Thoracic aorta (tissue), 2 donors: ENCODE data around the gene PARPBP. TPM values are rescaled to one million over a fixed set of nuclear protein-coding genes. Genes with fewer than 3 reads are reported as not detected.

Experiments
- ATAC-seq: fragments of 150-250 bp; one replicate; pipeline ENCODE4 v1.8.0; 2017; ENCODE audit warnings: low read depth; ENCODE audit not compliant: insufficient number of reproducible peaks, low FRiP score
- DNase-seq: peaks from one replicate; pipeline ENCODE4 v3.0.0-alpha.2; 2020; ENCODE audit warnings: low spot score
- H3K27ac ChIP-seq, 2 donors: fragments of 200-600 bp; sonication (generic); 1 replicate in 1 of 2; 2 replicates in 1 of 2; pipeline ENCODE4 v1.5.1; 2016; ENCODE audit warnings: mild to moderate bottlenecking in 2 of 2, moderate library complexity in 2 of 2
- H3K27me3 ChIP-seq: fragments of 200-600 bp; sonication (generic); replicated peaks from 2 replicates; pipeline ENCODE4 v1.6.0; 2016; ENCODE audit warnings: mild to moderate bottlenecking; ENCODE audit not compliant: insufficient read depth
- H3K36me3 ChIP-seq: fragments of 200-600 bp; sonication (generic); one replicate; pipeline ENCODE4 v1.5.1; 2016
- H3K4me1 ChIP-seq, 2 donors: fragments of 200-600 bp; sonication (generic); 1 replicate in 1 of 2; 2 replicates in 1 of 2; pipeline versions ENCODE4 v1.5.1 to v1.6.0; 2016; ENCODE audit warnings: low read depth in 2 of 2, mild to moderate bottlenecking in 1 of 2; ENCODE audit not compliant: control insufficient read depth in 1 of 2
- H3K4me3 ChIP-seq: fragments of 200-600 bp; sonication (generic); 2 replicates; pipeline ENCODE4 v1.5.1; 2016; ENCODE audit warnings: mild to moderate bottlenecking
- H3K9me3 ChIP-seq: fragments of 200-600 bp; sonication (generic); 2 replicates; pipeline ENCODE4 v1.5.1; 2016
- CTCF ChIP-seq: fragments of 200-600 bp; sonication (generic); IDR thresholded peaks from one replicate; pipeline ENCODE4 v1.5.1; 2019; ENCODE audit warnings: antibody characterized with exemption
- total RNA-seq, 2 donors: library from RNA; depleted of rRNA; stranded (reverse); fragments of >200 nt; gene quantifications; one replicate each; pipeline versions ENCODE4 v1.1.0 to v1.2.3, GENCODE V29; 2016

PARPBP gene
- total RNA-seq, 2 donors from 2014 or later = 0.27 to 2.6 TPM

GRCh38 chr12:102096855-102097254 is 23.1 kb upstream of the PARPBP start:
- no peaks in the 10 kb centered on the region for H3K9me3 ChIP-seq
- TF ChIP-seq CTCF = no peak
- H3K36me3 ChIP-seq = no peaks in the 10 kb centered on the region
- no peak for ATAC-seq
- no peaks in the 10 kb centered on the region for H3K4me1 ChIP-seq
- no peaks in the 10 kb centered on the region for H3K27me3 ChIP-seq
- no peak overlapping the region for H3K27ac ChIP-seq
- DNase-seq = no peak
- no peak overlapping the region for H3K4me3 ChIP-seq

GRCh38 chr12:102106905-102107304 is 13.1 kb upstream of the PARPBP start:
- Histone ChIP-seq H3K4me3 (no peak overlapping the region), H3K9me3 (no peaks in the 10 kb centered on the region), H3K36me3 (peaks cover 19% of the 10 kb centered on the region), H3K4me1 (no peaks in the 10 kb centered on the region), H3K27me3 (no peaks in the 10 kb centered on the region), H3K27ac (no peak overlapping the region)
- DNase-seq = no peak
- TF ChIP-seq CTCF = no peak
- ATAC-seq = no peak

- no peak for TF ChIP-seq CTCF
- no peaks in the 10 kb centered on the region for H3K27me3 ChIP-seq
- H3K36me3 ChIP-seq = peaks cover 19% of the 10 kb centered on the region
- H3K27ac ChIP-seq = no peak overlapping the region
- DNase-seq = no peak
- ATAC-seq = no peak
- no peaks in the 10 kb centered on the region for H3K4me1 ChIP-seq
- H3K4me3 ChIP-seq = no peak overlapping the region
- no peaks in the 10 kb centered on the region for H3K9me3 ChIP-seq
These were observed 12.0 kb upstream of the PARPBP start for GRCh38 chr12:102107970-102108369.

- Histone ChIP-seq H3K9me3 (no peaks in the 10 kb centered on the region), H3K36me3 (peaks cover 10% of the 10 kb centered on the region), H3K27me3 (no peaks in the 10 kb centered on the region), H3K4me3 (no peak overlapping the region), H3K4me1 (no peaks in the 10 kb centered on the region), H3K27ac (no peak overlapping the region)
- no peak for DNase-seq
- ATAC-seq = no peak
- no peak for TF ChIP-seq CTCF
These were observed 9.2 kb upstream of the PARPBP start for GRCh38 chr12:102110782-102111181.

GRCh38 chr12:102114212-102114611 is 5.8 kb upstream of the PARPBP start:
- Histone ChIP-seq H3K27ac (no peak overlapping the region), H3K36me3 (no peaks in the 10 kb centered on the region), H3K4me1 (peaks cover 6 to 8% of the 10 kb centered on the region in 2 donors), H3K27me3 (no peaks in the 10 kb centered on the region), H3K9me3 (no peaks in the 10 kb centered on the region), H3K4me3 (no peak overlapping the region)
- no peak for TF ChIP-seq CTCF
- ATAC-seq (no peak), DNase-seq (no peak)
